ENCODE results near the gene FOSB. TPM values are rescaled to one million over a fixed set of nuclear protein-coding genes. Genes with fewer than 3 reads are reported as not detected.
A peak's percentile ranks its signal among the peaks of the same experiment; 100 is the strongest.

Gene FOSB
- total RNA-seq, 1 donor from 2014 or later: 176 TPM

DNA sequence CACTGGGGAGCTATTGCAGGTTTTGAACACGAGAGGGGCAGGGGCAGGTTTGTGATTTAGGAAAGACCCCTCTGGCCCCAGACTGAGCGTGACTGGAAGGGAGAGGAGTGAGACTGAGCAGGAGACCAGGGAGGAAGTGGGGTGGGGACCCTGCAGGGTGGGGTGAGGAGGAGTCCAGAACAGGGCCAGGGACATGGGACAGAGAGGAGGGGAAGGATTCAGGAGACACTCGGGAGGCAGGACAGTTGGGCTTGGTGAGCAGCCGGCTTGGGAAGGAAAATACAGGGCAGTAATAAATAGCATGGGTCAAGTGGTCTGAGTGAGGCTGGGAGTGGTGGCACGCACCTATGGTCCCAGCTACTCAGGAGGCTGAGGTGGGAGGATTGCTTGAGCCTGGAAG is 9.4 kb downstream of the FOSB start:
- peaks cover 7% of the 10 kb centered on the region for H3K36me3 Mint-ChIP-seq (ENCODE audit: unreplicated experiment)
- no peak overlapping the region for H3K27ac Mint-ChIP-seq (ENCODE audit: unreplicated experiment)
- no peaks in the 10 kb centered on the region for H3K9me3 Mint-ChIP-seq (ENCODE audit: unreplicated experiment)
- no peak for DNase-seq (ENCODE audit: extremely low spot score, unreplicated experiment)
- TF ChIP-seq, protein P1, sequence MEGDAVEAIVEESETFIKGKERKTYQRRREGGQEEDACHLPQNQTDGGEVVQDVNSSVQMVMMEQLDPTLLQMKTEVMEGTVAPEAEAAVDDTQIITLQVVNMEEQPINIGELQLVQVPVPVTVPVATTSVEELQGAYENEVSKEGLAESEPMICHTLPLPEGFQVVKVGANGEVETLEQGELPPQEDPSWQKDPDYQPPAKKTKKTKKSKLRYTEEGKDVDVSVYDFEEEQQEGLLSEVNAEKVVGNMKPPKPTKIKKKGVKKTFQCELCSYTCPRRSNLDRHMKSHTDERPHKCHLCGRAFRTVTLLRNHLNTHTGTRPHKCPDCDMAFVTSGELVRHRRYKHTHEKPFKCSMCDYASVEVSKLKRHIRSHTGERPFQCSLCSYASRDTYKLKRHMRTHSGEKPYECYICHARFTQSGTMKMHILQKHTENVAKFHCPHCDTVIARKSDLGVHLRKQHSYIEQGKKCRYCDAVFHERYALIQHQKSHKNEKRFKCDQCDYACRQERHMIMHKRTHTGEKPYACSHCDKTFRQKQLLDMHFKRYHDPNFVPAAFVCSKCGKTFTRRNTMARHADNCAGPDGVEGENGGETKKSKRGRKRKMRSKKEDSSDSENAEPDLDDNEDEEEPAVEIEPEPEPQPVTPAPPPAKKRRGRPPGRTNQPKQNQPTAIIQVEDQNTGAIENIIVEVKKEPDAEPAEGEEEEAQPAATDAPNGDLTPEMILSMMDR (IDR thresholded peaks at IDR 0.05): no peak
- H3K27me3 Mint-ChIP-seq (ENCODE audit: unreplicated experiment): no peaks in the 10 kb centered on the region
- H3K4me1 Mint-ChIP-seq (ENCODE audit: unreplicated experiment): peaks cover 15% of the 10 kb centered on the region
- H3K4me3 Mint-ChIP-seq (ENCODE audit: unreplicated experiment): no peak overlapping the region

DNA sequence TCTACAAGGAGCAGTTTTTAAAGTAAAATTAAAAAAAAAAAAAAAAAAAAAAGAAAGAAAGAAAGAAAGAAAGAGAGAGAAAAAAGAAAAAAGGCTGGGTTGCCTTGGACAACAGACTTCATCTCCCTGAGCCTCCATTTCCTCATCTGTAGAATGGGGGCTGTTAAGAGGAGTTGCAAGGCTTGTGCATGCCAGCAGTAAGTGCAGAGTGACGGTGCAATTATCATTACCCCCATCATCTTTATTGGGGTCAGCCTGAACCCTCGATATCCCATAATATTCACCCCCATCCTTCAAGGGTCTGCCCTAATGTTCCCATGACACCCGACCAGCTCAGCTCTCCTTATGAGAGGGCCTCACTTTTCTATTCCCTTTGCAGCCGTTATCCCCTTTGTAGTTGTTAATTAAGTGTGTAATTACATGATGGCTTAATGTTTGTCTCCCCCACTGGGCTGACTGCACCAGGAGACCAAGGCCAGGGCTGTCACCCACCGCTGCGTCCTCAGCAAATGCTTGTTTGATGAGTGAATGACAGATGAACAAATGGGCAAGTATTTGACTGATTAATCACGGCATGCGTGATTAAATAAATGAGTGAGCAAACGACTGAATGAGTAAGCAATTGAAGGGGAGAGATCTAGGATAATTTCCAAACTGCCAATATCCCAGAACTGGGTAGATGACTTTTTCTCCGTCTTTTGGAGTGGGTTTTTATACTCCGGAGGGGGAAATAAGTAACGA is 10.1 kb downstream of the FOSB start:
- Mint-ChIP-seq H3K4me3 (ENCODE audit: unreplicated experiment) (peak overlapping the region; percentile 84), H3K9me3 (ENCODE audit: unreplicated experiment) (no peaks in the 10 kb centered on the region), H3K27me3 (ENCODE audit: unreplicated experiment) (no peaks in the 10 kb centered on the region), H3K27ac (ENCODE audit: unreplicated experiment) (peak overlapping the region; percentile 95), H3K4me1 (ENCODE audit: unreplicated experiment) (peaks cover 12% of the 10 kb centered on the region), H3K36me3 (ENCODE audit: unreplicated experiment) (peaks cover under 1% of the 10 kb centered on the region)
- TF ChIP-seq, protein P1 (IDR thresholded peaks at IDR 0.05): no peak
- DNase-seq (ENCODE audit: extremely low spot score, unreplicated experiment): no peak

GRCh38 chr19:45478454-45479238 is 10.8 kb downstream of the FOSB start:
- Mint-ChIP-seq H3K9me3 (ENCODE audit: unreplicated experiment) (no peaks in the 10 kb centered on the region), H3K36me3 (ENCODE audit: unreplicated experiment) (no peaks in the 10 kb centered on the region), H3K27me3 (ENCODE audit: unreplicated experiment) (no peaks in the 10 kb centered on the region), H3K4me1 (ENCODE audit: unreplicated experiment) (peaks cover 12% of the 10 kb centered on the region), H3K4me3 (ENCODE audit: unreplicated experiment) (peak overlapping the region; percentile 84), H3K27ac (ENCODE audit: unreplicated experiment) (peak overlapping the region; percentile 95)
- peak; percentile 96 for DNase-seq (ENCODE audit: extremely low spot score, unreplicated experiment)
- TF ChIP-seq, protein P1 (IDR thresholded peaks at IDR 0.05): peak; percentile 96

DNA sequence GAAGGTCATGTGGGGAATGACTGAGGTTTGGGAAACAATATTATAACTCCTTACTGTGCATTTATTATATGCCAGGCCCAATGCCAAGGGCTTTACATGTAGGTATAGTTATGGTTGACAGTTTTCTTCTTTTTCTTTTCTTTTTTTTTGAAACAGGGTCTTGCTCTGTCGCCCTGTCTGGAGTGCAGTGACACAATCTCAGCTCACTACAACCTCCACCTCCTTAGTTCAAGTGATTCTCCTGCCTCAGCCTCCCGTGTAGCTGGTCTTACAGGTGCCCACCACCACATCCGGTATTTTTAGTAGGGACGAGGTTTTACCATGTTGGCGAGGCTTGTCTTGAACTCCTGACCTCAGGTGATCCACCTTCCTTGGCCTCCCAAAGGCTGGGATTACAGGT is 15.2 kb downstream of the FOSB start:
- H3K9me3 Mint-ChIP-seq (ENCODE audit: unreplicated experiment): no peaks in the 10 kb centered on the region
- TF ChIP-seq, protein P1 (IDR thresholded peaks at IDR 0.05): no peak
- H3K36me3 Mint-ChIP-seq (ENCODE audit: unreplicated experiment): no peaks in the 10 kb centered on the region
- no peak for DNase-seq (ENCODE audit: extremely low spot score, unreplicated experiment)
- no peak overlapping the region for H3K27ac Mint-ChIP-seq (ENCODE audit: unreplicated experiment)
- no peaks in the 10 kb centered on the region for H3K27me3 Mint-ChIP-seq (ENCODE audit: unreplicated experiment)
- H3K4me3 Mint-ChIP-seq (ENCODE audit: unreplicated experiment): no peak overlapping the region
- H3K4me1 Mint-ChIP-seq (ENCODE audit: unreplicated experiment): peaks cover 8% of the 10 kb centered on the region

DNA sequence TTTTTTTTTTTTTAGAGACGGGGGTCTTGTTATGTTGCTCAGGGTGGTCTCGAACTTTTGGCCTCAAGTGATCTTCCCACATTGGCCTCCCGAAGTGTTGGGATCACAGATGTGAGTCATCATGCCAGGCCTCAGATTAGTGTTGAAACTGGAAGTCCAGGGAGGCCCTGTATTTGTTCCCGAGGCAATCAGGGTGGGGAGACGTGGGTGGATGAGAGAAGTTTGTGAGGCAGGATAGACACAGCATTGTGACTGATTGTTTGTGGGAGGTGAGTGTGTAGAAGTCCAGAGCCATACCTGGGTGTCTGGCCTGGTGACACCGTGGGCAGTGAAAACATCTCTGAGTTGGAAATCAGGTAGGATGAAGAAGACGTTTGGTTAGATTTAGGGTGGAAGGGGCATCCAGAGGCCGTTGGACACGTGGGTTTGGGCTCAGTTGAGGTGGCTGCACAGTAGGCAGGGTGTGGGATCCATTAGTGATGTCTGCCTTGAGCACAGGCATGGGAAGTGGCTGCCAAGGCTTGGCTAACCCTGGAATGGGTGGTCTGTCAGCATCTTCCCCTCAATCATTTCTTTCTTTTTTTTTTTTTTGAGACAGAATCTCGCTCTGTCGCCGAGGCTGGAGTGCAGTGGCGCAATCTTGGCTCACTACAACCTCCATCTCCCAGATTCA is 16.6 kb downstream of the FOSB start:
- Mint-ChIP-seq H3K27me3 (ENCODE audit: unreplicated experiment) (no peaks in the 10 kb centered on the region), H3K4me1 (ENCODE audit: unreplicated experiment) (peaks cover 5% of the 10 kb centered on the region), H3K4me3 (ENCODE audit: unreplicated experiment) (no peak overlapping the region), H3K9me3 (ENCODE audit: unreplicated experiment) (no peaks in the 10 kb centered on the region), H3K36me3 (ENCODE audit: unreplicated experiment) (no peaks in the 10 kb centered on the region), H3K27ac (ENCODE audit: unreplicated experiment) (no peak overlapping the region)
- TF ChIP-seq, protein P1 (IDR thresholded peaks at IDR 0.05): no peak
- no peak for DNase-seq (ENCODE audit: extremely low spot score, unreplicated experiment)

Data from osteocyte (in vitro differentiated cells).